ENCODE data around the gene SLC16A3.

Gene SLC16A3

GRCh38 chr17:82216301-82217119 lies 12.3 kb upstream of the SLC16A3 start:
- TF ChIP-seq CTCF (IDR thresholded peaks at IDR 0.05; ENCODE audit: unreplicated experiment in 3 of 3), result no peak
- Mint-ChIP-seq H3K4me3 (peak overlapping the region in 1 of 3 experiments; percentile 15), H3K27ac (no peak overlapping the region), H3K27me3 (ENCODE audit: low read depth) (peaks cover 4% of the 10 kb centered on the region), H3K36me3 (ENCODE audit: low read depth) (no peaks in the 10 kb centered on the region), H3K9me3 (peaks cover 3% of the 10 kb centered on the region), H3K4me1 (no peaks in the 10 kb centered on the region)

- Mint-ChIP-seq H3K4me3 (no peak overlapping the region), H3K4me1 (no peaks in the 10 kb centered on the region), H3K27me3 (ENCODE audit: low read depth) (peaks cover 6% of the 10 kb centered on the region), H3K9me3 (peaks cover 4% of the 10 kb centered on the region), H3K36me3 (ENCODE audit: low read depth) (no peaks in the 10 kb centered on the region), H3K27ac (no peak overlapping the region)
- no peak for TF ChIP-seq CTCF (IDR thresholded peaks at IDR 0.05; ENCODE audit: unreplicated experiment in 3 of 3)
Measured at GRCh38 chr17:82217120-82217529, 11.7 kb upstream of the SLC16A3 start.

DNA sequence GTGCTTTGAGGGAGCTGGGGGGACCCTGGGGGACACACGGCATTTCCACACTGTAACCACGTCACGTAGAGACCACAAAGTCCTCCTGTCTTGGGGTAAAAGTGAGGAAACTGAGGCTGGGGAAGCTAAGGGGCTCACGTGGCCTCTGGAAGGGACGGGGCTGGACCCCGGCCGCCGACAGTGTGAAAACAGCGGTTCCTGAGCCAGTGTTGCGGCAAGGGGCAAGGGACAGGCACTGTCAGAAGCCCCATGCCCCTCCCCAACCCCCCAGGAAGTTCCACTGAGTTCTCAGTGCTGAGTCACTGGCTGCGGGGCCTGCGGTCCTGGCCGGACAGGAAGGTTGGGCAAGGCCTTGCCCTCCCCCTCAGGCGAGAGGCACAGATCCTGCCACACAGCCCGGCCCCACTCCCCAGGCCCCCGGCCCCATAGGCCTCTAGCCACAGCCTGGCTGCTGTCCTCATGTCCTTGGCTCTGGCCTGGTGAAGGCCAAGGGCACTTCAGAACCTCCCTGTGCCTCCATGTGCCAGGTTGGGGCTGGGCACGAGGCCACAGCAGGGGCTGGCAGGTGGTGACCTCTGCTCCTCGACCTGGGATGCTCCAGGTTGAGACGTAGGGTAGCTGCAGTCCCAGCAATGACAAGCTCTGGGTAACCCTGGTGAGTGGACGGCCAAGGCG lies 11.2 kb upstream of the SLC16A3 start:
- H3K4me1 Mint-ChIP-seq, result no peaks in the 10 kb centered on the region
- no peak overlapping the region for H3K4me3 Mint-ChIP-seq
- peaks cover 4% of the 10 kb centered on the region for H3K9me3 Mint-ChIP-seq
- H3K36me3 Mint-ChIP-seq (ENCODE audit: low read depth), result no peaks in the 10 kb centered on the region
- H3K27ac Mint-ChIP-seq, result no peak overlapping the region
- peaks cover 6% of the 10 kb centered on the region for H3K27me3 Mint-ChIP-seq (ENCODE audit: low read depth)
- no peak for TF ChIP-seq CTCF (IDR thresholded peaks at IDR 0.05; ENCODE audit: unreplicated experiment in 3 of 3)

GRCh38 chr17:82218349-82219075 lies 10.3 kb upstream of the SLC16A3 start:
- Mint-ChIP-seq H3K4me3 (no peak overlapping the region), H3K27ac (no peak overlapping the region), H3K36me3 (ENCODE audit: low read depth) (no peaks in the 10 kb centered on the region), H3K4me1 (no peaks in the 10 kb centered on the region), H3K27me3 (ENCODE audit: low read depth) (peaks cover 6% of the 10 kb centered on the region), H3K9me3 (peaks cover 4% of the 10 kb centered on the region)
- TF ChIP-seq CTCF (IDR thresholded peaks at IDR 0.05; ENCODE audit: unreplicated experiment in 3 of 3), result no peak

- no peak overlapping the region for H3K27ac Mint-ChIP-seq
- H3K4me3 Mint-ChIP-seq, result no peak overlapping the region
- H3K27me3 Mint-ChIP-seq (ENCODE audit: low read depth), result peaks cover 6% of the 10 kb centered on the region
- H3K36me3 Mint-ChIP-seq (ENCODE audit: low read depth), result no peaks in the 10 kb centered on the region
- peaks cover 4% of the 10 kb centered on the region for H3K9me3 Mint-ChIP-seq
- no peak for TF ChIP-seq CTCF (IDR thresholded peaks at IDR 0.05; ENCODE audit: unreplicated experiment in 3 of 3)
- H3K4me1 Mint-ChIP-seq, result no peaks in the 10 kb centered on the region
Measured at GRCh38 chr17:82219083-82219482, 9.8 kb upstream of the SLC16A3 start.
